ENCODE results near the gene IL1B.

The IL1B gene

GRCh38 chr2:112836695-112837117 lies at the start of gene IL1B:
Gene IL1B, minus strand, starts transcription at chr2:112836779. Its CDS starts 550 bp downstream, at chr2:112836229.
- peaks cover 0 to 47% (median 0%) of the 10 kb centered on the region in 11 experiments; a peak in 6 of 22 replicates for H4K20me1 ChIP-seq
- peak; percentile 58 to 94 (median 86); a peak in 20 of 22 replicates for TF ChIP-seq Cebpa-rat (IDR thresholded peaks at IDR 0.05)
- H3K4me3 ChIP-seq, result peak within 1 kb of the TSS; percentile 58 to 77 (median 70)
- peaks cover 0 to 96% (median 82%) of the 10 kb centered on the region in 11 experiments; a peak in 18 of 22 replicates for H3K9me3 ChIP-seq (replicated peaks in 1 of 11)
- peaks cover 38 to 66% (median 47%) of the 10 kb centered on the region in 11 experiments for H3K36me3 ChIP-seq
- H3K4me1 ChIP-seq, result peaks cover 81 to 100% (median 98%) of the 10 kb centered on the region in 10 experiments
- peak within 1 kb of the TSS; percentile 76 to 98 (median 89) for H3K4me2 ChIP-seq
- H3K27me3 ChIP-seq, result no peaks in the 10 kb centered on the region
- peak within 1 kb of the TSS; percentile 72 to 98 (median 96) for H3K27ac ChIP-seq
- H3K9ac ChIP-seq, result peak within 1 kb of the TSS; percentile 77 to 88 (median 84)

- no peak for TF ChIP-seq Cebpa-rat (IDR thresholded peaks at IDR 0.05)
These were observed 49.7 kb upstream of the IL1B start for GRCh38 chr2:112886291-112886690.

GRCh38 chr2:112885506-112885902 lies 48.9 kb upstream of the IL1B start:
- no peak for TF ChIP-seq Cebpa-rat (IDR thresholded peaks at IDR 0.05)
- Histone ChIP-seq H3K4me3 (no peak overlapping the region), H3K4me2 (peak overlapping the region in 6 of 11 experiments; percentile 9 to 84 (median 36); a peak in 11 of 22 replicates), H3K27me3 (no peaks in the 10 kb centered on the region), H3K27ac (peak overlapping the region in 8 of 11 experiments; percentile 19 to 92 (median 78); a peak in 12 of 22 replicates), H3K4me1 (peaks cover 33 to 98% (median 76%) of the 10 kb centered on the region in 10 experiments), H3K36me3 (no peaks in the 10 kb centered on the region), H4K20me1 (no peaks in the 10 kb centered on the region), H3K9ac (no peak overlapping the region), H3K9me3 (replicated peaks in 1 of 11) (peaks cover 0 to 17% (median 5%) of the 10 kb centered on the region in 11 experiments; a peak in 11 of 22 replicates)

More at GRCh38 chr2:112886291-112886690, 49.7 kb upstream of the IL1B start:
- no peak overlapping the region for H3K9ac ChIP-seq
- H3K27ac ChIP-seq, result peak overlapping the region in 6 of 11 experiments; percentile 70 to 80 (median 78); a peak in 7 of 22 replicates
- no peak overlapping the region for H3K4me3 ChIP-seq
- peak overlapping the region in 3 of 11 experiments; percentile 14 to 84 (median 63); a peak in 2 of 22 replicates for H3K4me2 ChIP-seq
- H3K9me3 ChIP-seq (replicated peaks in 1 of 11), result peaks cover 0 to 19% (median 5%) of the 10 kb centered on the region in 11 experiments; a peak in 11 of 22 replicates
- no peaks in the 10 kb centered on the region for H4K20me1 ChIP-seq
- H3K4me1 ChIP-seq, result peaks cover 25 to 92% (median 68%) of the 10 kb centered on the region in 10 experiments
- no peaks in the 10 kb centered on the region for H3K36me3 ChIP-seq
- no peaks in the 10 kb centered on the region for H3K27me3 ChIP-seq

- Histone ChIP-seq H3K9ac (no peak overlapping the region), H3K27ac (peak overlapping the region in 10 of 11 experiments; percentile 20 to 92 (median 63); a peak in 15 of 22 replicates), H3K4me1 (peaks cover 38 to 98% (median 78%) of the 10 kb centered on the region in 10 experiments), H3K27me3 (no peaks in the 10 kb centered on the region), H3K4me3 (no peak overlapping the region), H4K20me1 (no peaks in the 10 kb centered on the region), H3K9me3 (replicated peaks in 1 of 11) (peaks cover 0 to 12% (median 6%) of the 10 kb centered on the region in 11 experiments; a peak in 12 of 22 replicates), H3K4me2 (peak overlapping the region in 6 of 11 experiments; percentile 9 to 84 (median 54); a peak in 11 of 22 replicates), H3K36me3 (no peaks in the 10 kb centered on the region)
- no peak for TF ChIP-seq Cebpa-rat (IDR thresholded peaks at IDR 0.05)
These were observed 48.4 kb upstream of the IL1B start for GRCh38 chr2:112884869-112885505.

- peak overlapping the region in 10 of 11 experiments; percentile 14 to 84 (median 76); a peak in 18 of 22 replicates for H3K4me2 ChIP-seq
- peak overlapping the region; percentile 11 to 94 (median 89); a peak in 19 of 22 replicates for H3K27ac ChIP-seq
These were observed 47.1 kb upstream of the IL1B start for GRCh38 chr2:112883669-112884068.

GRCh38 chr2:112881217-112881985 lies 44.8 kb upstream of the IL1B start:
- H3K4me1 ChIP-seq, result peaks cover 35 to 84% (median 65%) of the 10 kb centered on the region in 10 experiments
- no peaks in the 10 kb centered on the region for H3K36me3 ChIP-seq
- H3K27me3 ChIP-seq, result no peaks in the 10 kb centered on the region
- H3K4me3 ChIP-seq, result no peak overlapping the region
- H3K9ac ChIP-seq, result peak overlapping the region; percentile 44 to 79 (median 69)
- peak overlapping the region; percentile 52 to 84 (median 79) for H3K4me2 ChIP-seq
- peaks cover 0 to 28% (median 12%) of the 10 kb centered on the region in 11 experiments; a peak in 12 of 22 replicates for H3K9me3 ChIP-seq (replicated peaks in 1 of 11)
- no peaks in the 10 kb centered on the region for H4K20me1 ChIP-seq
- peak in 2 of 11 experiments; percentile 15 to 43; a peak in 2 of 22 replicates for TF ChIP-seq Cebpa-rat (IDR thresholded peaks at IDR 0.05)
- H3K27ac ChIP-seq, result peak overlapping the region; percentile 73 to 94 (median 89)

More at GRCh38 chr2:112883669-112884068, 47.1 kb upstream of the IL1B start:
- TF ChIP-seq Cebpa-rat (IDR thresholded peaks at IDR 0.05), result no peak
- Histone ChIP-seq H3K9ac (peak overlapping the region in 1 of 11 experiments; percentile 7; a peak in 3 of 22 replicates), H3K4me1 (peaks cover 50 to 100% (median 85%) of the 10 kb centered on the region in 10 experiments), H3K27me3 (no peaks in the 10 kb centered on the region), H4K20me1 (no peaks in the 10 kb centered on the region), H3K4me3 (no peak overlapping the region), H3K9me3 (replicated peaks in 1 of 11) (peaks cover 0 to 16% (median 11%) of the 10 kb centered on the region in 11 experiments; a peak in 12 of 22 replicates), H3K36me3 (no peaks in the 10 kb centered on the region)

GRCh38 chr2:112880696-112881095 lies 44.1 kb upstream of the IL1B start:
- H3K9ac ChIP-seq, result peak overlapping the region; percentile 44 to 79 (median 69)
- peaks cover 35 to 77% (median 64%) of the 10 kb centered on the region in 10 experiments for H3K4me1 ChIP-seq
- no peaks in the 10 kb centered on the region for H4K20me1 ChIP-seq
- H3K27me3 ChIP-seq, result no peaks in the 10 kb centered on the region
- no peak for TF ChIP-seq Cebpa-rat (IDR thresholded peaks at IDR 0.05)
- peaks cover 0 to 28% (median 12%) of the 10 kb centered on the region in 11 experiments; a peak in 12 of 22 replicates for H3K9me3 ChIP-seq (replicated peaks in 1 of 11)
- H3K4me3 ChIP-seq, result peak overlapping the region in 1 of 10 experiments; percentile 12; a peak in 2 of 20 replicates
- peak overlapping the region; percentile 52 to 84 (median 79) for H3K4me2 ChIP-seq
- peak overlapping the region; percentile 73 to 94 (median 89) for H3K27ac ChIP-seq
- H3K36me3 ChIP-seq, result no peaks in the 10 kb centered on the region

- Histone ChIP-seq H3K9ac (peak overlapping the region; percentile 44 to 79 (median 69); a peak in 21 of 22 replicates), H3K4me1 (peaks cover 35 to 71% (median 61%) of the 10 kb centered on the region in 10 experiments), H3K4me3 (peak overlapping the region in 4 of 10 experiments; percentile 2 to 20 (median 8); a peak in 2 of 20 replicates), H3K27me3 (no peaks in the 10 kb centered on the region), H3K36me3 (no peaks in the 10 kb centered on the region), H3K9me3 (replicated peaks in 1 of 11) (peaks cover 0 to 31% (median 12%) of the 10 kb centered on the region in 11 experiments; a peak in 12 of 22 replicates), H3K4me2 (peak overlapping the region; percentile 52 to 84 (median 79)), H3K27ac (peak overlapping the region; percentile 73 to 94 (median 89)), H4K20me1 (no peaks in the 10 kb centered on the region)
- no peak for TF ChIP-seq Cebpa-rat (IDR thresholded peaks at IDR 0.05)
These were observed 43.5 kb upstream of the IL1B start for GRCh38 chr2:112880091-112880531.

All from BLaER1 treated with 17β-estradiol and CSF1 and Interleukin-3, amounts not matched to agents 10 nM and 100 nM (cell line).